NCI-H524 treated with DMSO at 0.1 percent for 48 hours (cell line): ENCODE data around the gene FOXE3.
A peak's percentile ranks its signal among the peaks of the same experiment; 100 is the strongest.

Experiments used
- DNase-seq: peaks from one replicate; lab custom pipeline; 2025; lab: John Stamatoyannopoulos, UW

Gene FOXE3

DNA sequence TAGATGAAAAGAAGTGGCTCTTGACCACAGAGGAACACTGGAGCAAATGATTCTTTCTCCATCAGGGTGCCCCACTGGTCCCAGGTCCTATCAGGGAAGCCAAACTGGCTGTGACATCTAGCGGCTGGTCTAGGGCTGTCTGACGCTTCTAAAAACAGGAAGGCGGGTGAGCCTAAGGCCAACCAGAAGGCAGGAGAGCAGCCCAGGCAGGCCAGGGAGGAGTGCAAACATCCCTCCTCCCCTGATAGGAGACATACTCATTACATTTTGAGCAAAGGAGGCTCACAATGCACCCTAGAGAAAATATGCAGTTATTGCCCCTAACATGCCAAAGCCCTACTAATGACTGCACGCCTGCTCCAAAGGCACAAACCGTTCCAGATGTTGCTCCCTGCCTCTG, 10.4 kb upstream of the FOXE3 start:
- DNase-seq: no peak

DNA sequence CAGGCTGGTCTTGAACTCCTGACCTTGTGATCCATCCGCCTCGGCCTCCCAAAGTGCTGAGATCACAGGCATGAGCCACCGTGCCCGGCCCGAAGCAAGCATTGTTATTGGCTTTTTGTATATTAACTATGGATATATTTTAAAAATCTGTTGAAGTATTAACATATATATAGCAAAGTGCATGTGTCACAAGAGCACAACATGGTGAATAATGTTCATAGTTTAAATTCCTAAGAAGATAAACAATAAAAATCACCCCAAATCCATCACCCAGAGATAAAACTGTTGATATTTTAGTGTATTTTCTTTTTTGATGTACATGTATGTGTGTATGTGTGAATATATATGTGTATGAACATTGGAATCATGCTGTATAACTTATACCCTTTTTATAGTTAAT, 9.1 kb upstream of the FOXE3 start:
- DNase-seq: no peak

DNA sequence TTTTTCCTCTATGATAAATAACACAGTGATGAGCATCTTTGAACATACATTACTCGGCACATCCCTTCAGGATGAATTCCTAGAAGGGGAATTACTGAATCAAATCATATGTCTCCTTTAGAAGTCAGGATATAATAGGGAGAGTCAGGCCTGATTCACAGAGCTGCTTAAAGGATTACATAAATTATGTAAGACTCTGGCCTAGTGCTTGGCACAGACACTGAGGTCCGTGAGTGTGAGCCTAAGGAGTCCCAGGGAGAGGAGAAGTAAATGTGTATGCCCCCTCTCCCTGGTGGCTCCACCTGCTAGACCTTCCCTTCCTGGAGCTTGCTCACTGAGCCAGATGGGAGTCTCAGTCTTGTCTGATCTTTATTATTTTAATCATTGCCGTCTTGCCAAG, 8.6 kb upstream of the FOXE3 start:
- no peak for DNase-seq

DNA sequence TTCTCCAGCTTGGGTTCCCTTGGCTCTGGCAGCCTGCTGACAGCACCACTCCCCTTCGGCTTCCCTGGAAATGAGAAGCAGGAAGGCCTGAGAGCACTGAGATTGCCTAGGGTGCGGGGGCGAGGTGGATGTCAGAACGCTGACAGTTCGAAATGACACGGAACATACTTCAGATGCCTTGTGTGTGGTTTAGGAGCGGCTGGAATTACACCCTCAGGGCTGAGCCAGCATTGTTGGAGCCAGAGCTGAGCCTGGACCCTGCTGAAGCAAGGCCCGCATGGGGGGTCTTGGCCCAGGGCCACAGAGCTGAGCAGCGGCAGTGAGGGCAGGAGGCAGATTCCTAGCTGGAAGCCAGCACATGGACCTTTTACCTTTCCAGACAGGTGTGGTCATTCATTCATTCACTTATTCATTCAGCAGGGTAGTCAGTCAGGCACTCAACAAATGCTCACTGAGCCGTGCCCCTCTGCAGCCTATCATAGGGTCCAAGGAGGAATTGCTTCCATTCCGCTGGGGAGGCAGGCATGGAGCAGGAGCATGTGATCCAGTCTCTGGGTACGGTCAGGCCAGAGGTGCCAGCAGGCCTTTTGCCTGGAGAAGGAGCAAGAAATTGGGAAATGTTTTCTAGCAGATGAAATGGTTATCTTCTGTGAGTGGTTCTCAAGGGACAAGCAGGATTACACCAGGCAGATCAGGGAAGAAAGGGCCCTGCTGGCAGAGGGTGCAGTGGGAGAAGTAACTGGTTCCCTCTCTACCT, 6.6 kb upstream of the FOXE3 start:
- no peak for DNase-seq

DNA sequence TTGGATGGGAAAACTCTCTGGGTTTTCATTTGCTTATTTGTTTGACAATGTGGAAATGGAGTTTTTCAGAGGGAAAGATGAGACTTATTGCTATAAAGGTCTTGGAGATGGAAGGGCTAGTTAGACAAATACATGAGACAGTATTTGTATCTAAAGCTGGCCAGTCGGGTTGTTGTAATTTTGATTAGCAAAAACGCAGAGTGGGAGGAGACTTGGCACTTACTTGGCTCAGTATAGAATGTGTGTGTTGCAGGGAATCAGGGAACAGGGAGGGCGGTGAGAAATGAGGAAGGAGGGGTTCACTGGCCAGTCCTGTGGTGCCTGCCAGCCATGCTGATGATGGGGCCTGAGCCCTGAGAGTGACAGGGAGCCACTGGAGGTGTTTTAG, 6.0 kb upstream of the FOXE3 start:
- DNase-seq: no peak

DNA sequence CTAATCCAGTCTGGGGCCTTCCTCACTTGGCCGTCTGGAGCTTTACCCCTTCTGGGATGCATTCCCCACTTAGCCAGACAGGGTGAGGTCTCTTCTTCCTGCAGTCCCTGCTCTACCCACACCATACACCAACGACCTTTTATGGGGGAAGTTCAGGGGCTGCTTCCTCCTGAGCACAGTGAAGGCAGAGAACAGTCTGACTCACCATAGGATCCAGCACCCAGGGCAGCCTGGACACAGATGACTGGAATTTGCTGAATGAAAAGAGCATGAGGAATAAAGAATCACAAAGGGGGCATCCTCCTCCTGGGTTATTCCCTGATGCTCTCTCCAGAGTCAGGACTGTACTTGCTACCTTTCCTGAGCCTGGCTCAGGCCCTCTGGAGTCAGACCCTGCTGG, 4.6 kb upstream of the FOXE3 start:
- DNase-seq: no peak

DNA sequence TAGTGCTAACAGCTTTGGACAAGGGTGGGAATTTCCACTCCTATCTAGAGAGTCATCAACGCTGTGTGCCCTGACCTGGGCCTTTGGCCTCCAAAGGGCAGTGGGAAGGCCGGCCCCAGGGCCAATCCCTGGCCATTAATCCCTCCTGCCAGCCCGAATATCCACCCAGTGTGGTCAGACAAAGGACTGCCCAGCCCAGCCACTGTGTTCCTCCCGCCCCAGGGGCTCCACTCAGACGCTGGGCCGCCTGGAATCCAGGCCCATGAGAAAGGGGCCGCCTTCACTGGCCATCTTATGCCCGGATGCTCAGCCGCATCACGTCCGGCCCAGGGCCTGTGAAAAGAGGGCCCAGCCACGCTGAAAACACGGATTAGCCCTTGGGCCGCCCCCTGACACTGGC, 3.6 kb upstream of the FOXE3 start:
- DNase-seq: no peak

DNA sequence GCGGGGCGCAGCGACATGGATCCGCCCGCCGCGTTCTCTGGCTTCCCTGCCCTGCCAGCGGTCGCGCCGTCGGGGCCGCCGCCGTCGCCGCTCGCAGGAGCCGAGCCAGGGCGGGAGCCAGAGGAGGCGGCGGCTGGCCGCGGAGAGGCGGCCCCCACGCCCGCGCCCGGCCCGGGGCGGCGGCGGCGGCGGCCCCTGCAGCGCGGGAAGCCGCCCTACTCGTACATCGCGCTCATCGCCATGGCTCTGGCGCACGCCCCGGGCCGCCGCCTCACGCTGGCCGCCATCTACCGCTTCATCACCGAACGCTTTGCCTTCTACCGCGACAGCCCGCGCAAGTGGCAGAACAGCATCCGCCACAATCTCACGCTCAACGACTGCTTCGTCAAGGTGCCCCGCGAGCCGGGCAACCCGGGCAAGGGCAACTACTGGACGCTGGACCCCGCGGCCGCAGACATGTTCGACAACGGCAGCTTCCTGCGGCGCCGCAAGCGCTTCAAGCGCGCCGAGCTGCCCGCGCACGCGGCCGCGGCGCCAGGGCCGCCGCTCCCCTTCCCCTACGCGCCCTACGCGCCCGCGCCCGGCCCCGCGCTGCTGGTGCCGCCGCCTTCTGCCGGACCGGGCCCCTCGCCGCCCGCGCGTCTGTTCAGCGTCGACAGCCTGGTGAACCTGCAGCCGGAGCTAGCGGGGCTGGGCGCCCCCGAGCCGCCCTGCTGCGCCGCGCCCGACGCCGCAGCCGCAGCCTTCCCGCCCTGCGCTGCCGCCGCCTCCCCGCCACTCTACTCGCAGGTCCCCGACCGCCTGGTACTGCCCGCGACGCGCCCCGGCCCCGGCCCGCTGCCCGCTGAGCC, 459 bp downstream of the FOXE3 start:
- DNase-seq: no peak

DNA sequence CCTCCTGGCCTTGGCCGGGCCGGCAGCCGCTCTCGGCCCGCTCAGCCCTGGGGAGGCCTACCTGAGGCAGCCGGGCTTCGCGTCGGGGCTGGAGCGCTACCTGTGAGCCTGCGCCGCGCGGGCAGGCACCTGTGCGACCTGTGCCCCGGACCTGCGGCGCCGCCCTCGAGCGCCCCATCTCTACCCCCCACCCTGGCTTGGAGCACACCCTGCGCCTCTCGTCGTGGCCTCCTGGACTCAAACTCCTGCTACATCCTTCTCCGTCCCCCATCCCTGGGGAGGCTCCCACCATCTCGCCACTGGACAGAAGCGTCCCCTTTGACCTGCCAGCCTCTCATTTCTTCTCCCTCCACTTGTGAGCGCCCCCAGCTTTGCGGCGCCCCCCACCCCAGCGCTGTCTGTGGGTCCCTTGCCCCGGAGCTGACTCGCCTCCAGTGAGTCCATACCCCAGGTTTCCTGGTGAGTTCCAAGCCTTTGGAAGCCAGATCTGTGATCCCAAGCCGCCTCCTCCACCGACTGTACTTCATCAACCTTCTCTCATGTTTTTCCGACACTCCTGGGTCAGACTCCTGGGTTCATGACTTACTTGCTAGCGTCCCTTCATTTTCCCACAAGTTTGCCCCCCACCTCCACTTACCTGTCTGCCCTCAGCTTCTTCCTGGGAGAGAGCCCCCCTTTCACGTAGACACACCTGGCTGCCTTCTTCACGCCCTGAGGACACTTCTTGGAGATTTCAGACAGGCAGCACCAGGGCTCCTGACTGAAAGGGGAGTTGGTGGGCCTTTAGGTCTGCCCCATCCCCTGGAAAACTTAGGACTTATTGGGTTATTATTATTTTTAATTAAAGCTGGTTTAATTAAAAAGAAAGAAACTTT, 1.3 kb downstream of the FOXE3 start:
- DNase-seq: no peak

DNA sequence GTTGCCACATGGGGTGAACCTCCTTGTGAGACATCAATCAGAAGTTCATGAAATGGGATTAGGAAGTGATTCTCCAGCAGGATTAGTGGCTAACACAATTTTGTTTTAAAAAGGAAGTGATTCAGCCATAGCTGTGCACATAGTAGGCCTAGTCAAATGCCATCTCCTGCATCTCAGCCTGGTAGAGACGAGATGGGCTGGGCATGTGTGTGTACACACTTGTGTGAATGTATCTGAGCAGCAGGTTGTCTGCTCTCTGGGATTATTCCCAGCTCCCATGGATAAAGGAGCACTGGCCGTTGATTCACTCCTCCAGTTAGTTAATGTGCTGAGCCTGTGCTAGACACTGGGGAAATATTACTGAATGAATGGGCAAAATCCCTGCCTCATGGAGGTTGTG, 2.0 kb downstream of the FOXE3 start:
- no peak for DNase-seq

DNA sequence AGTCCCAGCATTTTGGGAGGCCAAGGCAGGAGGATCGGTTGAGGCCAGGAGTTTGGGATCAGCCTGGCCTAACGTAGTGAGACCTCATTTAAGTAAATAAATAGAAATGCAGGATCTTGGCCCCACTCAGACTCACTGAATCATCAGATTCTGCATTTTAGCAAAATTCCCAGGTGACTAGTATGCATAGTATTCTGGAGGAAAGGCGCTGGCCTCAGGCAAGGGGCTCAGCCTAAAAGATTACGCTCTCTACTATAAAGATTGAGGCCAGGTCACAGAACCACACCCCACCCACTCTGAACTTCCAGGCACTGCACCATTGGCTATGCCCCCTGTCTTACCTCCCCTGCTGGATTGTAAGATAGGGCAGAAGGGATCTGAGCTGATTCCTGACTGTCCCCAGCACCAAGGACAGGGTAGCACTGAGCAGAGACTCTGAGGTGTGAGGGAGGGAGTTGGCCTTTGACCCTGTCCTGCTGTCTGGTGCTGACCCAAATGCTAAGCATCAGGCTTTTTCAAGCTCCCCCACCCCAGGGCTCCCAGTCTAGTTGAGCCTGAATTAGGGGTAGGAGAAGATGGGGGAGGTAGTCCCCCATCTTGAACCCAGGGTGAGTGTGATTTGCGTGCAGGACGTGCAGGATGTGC, 2.7 kb downstream of the FOXE3 start:
- DNase-seq: no peak

DNA sequence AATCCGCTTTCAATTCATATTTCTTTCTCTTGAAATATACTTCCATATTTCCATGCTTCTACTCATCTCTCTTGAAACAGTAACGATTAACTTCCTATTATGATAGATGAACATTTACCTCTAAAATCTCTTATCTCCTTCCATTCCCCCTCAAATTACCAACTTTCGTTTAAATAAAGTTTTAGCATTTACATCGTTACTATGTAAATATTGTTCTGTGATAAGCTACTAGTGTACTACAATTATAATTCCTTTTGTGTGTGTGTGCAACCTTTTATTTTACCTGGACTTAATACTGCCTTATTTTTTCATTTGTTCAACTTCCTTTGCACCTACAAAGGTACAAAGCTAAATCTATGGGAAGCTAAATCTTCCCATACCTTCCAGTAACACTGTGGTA, 4.5 kb downstream of the FOXE3 start:
- DNase-seq: no peak

DNA sequence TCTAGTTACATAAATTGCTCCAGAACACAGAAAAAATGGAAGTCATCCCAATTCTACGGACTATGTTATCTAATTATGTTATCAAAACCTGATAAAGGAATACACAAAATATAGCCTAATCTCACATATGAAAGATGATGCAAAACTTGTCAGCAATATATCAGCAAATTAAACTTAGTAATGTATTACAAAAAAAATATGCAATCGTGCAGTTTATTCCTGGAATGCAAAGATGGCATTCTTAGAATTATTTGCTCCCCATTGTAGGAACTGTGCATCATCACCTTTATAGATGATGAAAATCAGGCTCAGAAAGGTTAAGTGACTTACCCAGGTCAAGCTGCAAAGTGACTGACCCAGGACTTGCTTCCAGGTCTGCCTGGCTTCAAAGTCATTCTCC, 7.8 kb downstream of the FOXE3 start:
- DNase-seq: no peak

DNA sequence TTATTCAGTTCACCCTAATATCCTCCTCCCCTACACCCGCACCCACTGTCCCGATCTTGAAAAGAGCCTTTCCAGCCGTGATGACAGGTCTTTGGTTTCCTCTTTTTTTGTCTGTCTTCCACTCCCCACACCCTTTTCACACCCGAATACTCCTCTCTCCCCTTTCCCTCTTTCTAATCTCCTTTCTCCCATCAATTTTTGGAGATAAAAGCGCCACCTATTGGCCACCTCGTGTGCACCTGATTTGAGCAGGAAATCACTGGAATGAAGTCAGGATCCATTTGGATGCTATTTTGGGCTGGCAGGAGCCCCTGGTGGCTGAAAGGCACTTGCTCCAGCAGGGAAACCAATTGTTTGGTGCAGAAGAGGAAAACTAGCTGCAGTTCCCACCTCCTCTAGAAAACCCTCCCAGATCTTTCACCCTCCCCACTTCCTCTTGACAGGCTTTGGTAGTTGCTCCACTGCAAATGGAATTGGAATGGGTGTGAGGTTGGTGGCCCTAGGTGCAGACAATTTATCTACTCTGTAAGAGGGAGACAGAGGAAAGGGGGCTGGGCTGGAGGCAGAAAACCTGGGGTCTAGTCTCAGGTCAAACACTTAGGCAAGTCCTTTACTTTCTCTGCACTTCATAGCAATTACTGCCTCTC, 8.4 kb downstream of the FOXE3 start:
- no peak for DNase-seq

DNA sequence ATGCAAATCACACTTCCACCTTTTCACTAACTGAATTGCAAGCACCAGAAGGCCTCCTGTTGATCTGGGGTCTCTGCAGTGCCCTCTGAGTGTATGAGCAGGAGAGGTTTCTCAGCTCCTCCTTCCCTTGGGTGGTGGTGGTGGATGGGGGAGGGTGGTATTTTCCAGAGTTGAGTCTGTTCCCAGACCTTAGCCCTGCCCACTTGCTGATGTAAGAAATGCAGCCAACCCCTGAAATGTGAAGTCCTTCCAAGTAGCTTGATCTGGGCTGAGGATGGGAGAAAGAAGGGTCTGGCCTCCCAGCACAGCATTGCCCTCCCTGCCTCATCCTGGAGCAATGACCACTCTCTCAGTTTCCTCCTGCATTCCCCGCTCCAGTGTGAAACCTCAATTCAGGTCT, 15.4 kb downstream of the FOXE3 start:
- DNase-seq: no peak

DNA sequence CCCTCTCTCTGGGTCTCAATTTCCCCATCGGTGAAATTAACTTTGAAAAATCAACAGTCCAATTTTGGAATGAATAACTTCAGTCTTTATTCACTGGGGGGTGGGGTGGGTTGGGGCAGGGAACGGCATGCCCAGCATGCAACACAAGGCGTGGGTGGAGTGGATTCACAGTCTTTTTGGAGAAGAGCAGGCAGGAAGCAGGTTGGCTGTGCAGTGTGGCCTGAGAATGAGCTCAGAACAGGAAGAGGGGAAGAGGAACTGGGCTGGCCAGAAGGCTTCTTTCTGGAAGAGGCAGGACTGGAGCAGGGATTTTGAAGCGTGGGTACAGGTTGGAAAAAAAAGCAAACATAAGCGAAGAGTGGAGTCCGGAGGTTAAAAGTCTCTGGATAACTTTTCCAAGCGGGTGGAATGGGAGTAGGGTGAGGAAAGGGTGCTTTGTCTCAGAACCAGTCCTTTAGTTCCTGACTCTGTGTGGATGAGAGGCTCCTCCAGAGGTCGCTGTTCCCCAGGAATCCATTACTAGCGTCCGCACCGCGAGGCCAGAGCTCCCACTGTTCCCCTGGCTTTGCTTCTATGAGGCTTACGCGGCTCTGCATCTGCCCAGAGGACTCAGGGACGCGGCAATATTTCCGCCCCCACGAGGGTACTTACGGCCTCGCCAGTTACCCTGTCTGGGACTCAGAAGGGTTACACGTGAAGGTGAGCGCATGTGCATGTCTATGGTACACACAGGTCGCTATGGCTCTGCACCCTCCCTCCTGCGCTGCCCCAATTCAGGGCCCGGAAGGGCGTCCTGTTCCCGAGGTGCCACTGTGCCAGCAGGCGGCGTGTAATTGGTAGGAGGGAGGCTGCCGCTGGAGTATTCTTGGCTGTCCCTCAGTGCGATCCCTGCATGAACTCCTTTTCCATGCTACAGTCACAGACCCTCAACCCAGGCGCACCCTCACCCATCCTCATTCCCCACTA, 16.3 kb downstream of the FOXE3 start:
- peak; percentile 8 for DNase-seq

DNA sequence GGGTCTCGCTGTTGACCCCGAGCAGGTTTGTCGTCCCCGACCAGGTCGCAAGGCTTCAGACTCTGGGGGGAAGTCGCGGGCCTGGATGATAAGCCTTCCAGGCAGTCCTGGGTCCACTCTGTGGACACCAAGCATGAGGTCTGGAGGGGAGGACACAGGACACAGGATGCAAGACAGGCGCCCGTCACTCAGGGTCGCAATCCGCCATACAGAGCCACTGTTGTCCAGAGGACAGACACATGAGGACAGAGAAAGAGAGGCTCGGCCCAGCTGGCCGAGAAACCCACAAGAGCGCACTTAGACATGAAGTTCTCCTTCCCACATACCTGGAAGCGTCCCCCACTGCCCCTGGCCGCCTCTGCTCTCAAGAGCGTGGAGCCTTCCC, 16.9 kb downstream of the FOXE3 start:
- DNase-seq: no peak

DNA sequence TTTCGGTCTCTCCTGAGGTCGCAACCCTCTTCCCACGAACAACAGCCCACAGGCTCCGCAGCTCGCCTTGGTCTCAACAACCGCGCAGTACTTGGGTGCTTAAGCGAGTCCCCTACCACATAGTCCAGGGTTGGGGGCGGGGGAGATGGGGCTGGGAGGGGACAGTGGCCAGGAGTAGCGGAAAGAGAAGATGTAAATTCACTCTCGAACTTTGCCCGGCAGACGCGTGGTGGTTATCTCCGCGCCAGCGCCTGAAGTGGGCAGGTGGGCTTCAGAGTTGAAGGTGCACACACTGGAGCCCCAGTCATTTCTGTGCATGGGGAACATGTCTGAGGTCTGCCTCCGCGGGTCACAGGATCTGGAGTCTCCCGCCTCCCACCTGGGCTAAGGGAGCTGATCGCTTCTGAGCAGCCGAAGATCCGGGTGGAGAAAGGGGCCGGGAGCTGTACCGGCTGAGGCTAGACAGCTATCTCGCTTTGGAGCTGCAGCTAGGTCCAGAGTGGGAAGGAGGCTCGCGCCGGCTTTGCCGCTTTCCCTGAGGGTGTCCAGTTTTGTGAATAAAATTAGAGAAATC, 17.5 kb downstream of the FOXE3 start:
- no peak for DNase-seq

DNA sequence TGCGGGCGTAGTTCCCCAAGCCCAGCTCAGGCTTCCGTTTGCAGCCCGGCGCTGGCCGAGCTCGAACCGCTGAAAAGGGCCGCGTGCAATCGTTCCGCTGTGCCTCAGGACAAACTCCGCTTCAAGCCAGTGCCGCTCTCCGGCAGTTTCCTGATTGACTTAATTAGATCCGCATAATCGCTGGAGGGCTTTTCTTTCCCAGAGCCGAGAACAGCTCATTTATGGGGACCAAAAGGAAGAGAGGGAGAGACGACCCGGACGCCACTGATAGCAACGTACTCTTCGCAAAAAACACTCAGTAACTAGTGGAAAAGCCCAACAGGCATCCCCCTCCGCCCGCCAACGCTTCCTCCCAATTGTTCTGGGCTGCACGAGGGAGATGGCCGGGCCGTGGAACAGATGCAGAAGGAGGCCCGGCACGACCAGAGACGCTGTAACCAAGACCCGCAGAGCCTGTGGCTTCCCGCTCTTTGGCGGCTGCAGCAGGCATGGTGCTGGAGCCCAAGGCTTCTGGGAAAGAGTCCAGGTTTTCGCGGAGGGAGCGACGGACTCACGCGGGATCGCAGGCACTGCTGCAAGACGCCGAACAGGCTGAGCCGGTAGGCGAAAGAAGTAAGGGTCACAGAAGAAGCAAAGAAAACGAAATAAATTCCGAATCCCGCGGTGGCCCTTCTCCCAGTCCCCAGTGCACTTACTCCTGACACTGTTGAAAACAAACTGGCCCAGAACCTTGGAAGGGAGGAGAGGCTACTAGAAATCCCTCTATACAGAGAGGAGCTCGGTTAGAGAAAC, 18.2 kb downstream of the FOXE3 start:
- DNase-seq: no peak
